IMR-90 (cell line): Measurements from ENCODE around the gene ZNF335. TPM values are rescaled to one million over a fixed set of nuclear protein-coding genes. Genes with fewer than 3 reads are reported as not detected.

ENCODE experiments used
- ATAC-seq: fragments of 200-7000 bp; cut with Tn5 transposase; 2 replicates; pipeline ENCODE4 v1.9.1; 2020; ENCODE audit warnings: low read depth, mild to moderate bottlenecking, moderate library complexity
- BruUV-seq: library from RNA; stranded (reverse); fragments of 400-500 nt; replicated peaks from 2 replicates; lab custom pipeline; 2021; lab: Mats Ljungman, UMichigan
- CTCF ChIA-PET: fragments of 300-600 bp; formaldehyde crosslinking; extraction: SDS; loops from one replicate; lab custom pipeline; 2021; ENCODE audit warnings: antibody characterized with exemption; lab: Yijun Ruan, JAX
- POLR2A ChIA-PET: fragments of 300-600 bp; sonication (Branson Sonifier 250); formaldehyde crosslinking; loops from one replicate; lab custom pipeline; 2022; ENCODE audit warnings: antibody characterized with exemption; ENCODE audit not compliant: unreplicated experiment; lab: Charles Lee
- DNase-seq: peaks from one replicate; pipeline ENCODE4 v3.0.0; 2013
- H2AFZ ChIP-seq: replicated peaks from 2 replicates; pipeline ENCODE3; 2013; ENCODE audit warnings: low read length, mild to moderate bottlenecking; ENCODE audit not compliant: poor library complexity
- H2AK5ac ChIP-seq: 2 replicates; pipeline ENCODE4 v1.6.1; 2013; ENCODE audit warnings: low read depth, low read length, inconsistent platforms
- H2AK9ac ChIP-seq: replicated peaks from 2 replicates; pipeline ENCODE3; 2013; ENCODE audit warnings: mild to moderate bottlenecking, low read depth, low read length, moderate library complexity; ENCODE audit not compliant: poor library complexity
- H2BK120ac ChIP-seq: 2 replicates; pipeline ENCODE4 v1.6.1; 2013; ENCODE audit warnings: low read depth, low read length, inconsistent platforms
- H2BK15ac ChIP-seq: 3 replicates; pipeline ENCODE4 v1.6.1; 2013; ENCODE audit warnings: low read depth, low read length, inconsistent platforms
- H2BK20ac ChIP-seq: 2 replicates; pipeline ENCODE4 v1.6.1; 2013; ENCODE audit warnings: low read depth, mild to moderate bottlenecking, inconsistent platforms, low read length, moderate library complexity
- H2BK5ac ChIP-seq: 2 replicates; pipeline ENCODE4 v1.6.1; 2013; ENCODE audit warnings: mild to moderate bottlenecking, low read depth, low read length, inconsistent platforms; ENCODE audit not compliant: poor library complexity, severe bottlenecking
- H3K14ac ChIP-seq: replicated peaks from 2 replicates; pipeline ENCODE4 v1.6.1; 2013; ENCODE audit warnings: low read depth, low read length, inconsistent platforms
- H3K18ac ChIP-seq: 2 replicates; pipeline ENCODE4 v1.6.1; 2013; ENCODE audit warnings: low read depth, low read length, control low read depth
- H3K23ac ChIP-seq: 2 replicates; pipeline ENCODE4 v1.6.1; 2013; ENCODE audit warnings: low read depth, low read length, inconsistent platforms
- H3K27ac ChIP-seq: 2 replicates; pipeline ENCODE4 v1.5.1; 2013; ENCODE audit warnings: mild to moderate bottlenecking, control low read depth, low read length; ENCODE audit not compliant: insufficient read depth
- H3K27me3 ChIP-seq: 2 replicates; pipeline ENCODE4 v1.6.1; 2013; ENCODE audit warnings: low read length; ENCODE audit not compliant: control insufficient read depth, insufficient read depth
- H3K36me3 ChIP-seq: 2 replicates; pipeline ENCODE4 v1.6.1; 2013; ENCODE audit warnings: low read length, mixed read lengths; ENCODE audit not compliant: control insufficient read depth, insufficient read depth
- H3K4ac ChIP-seq: 2 replicates; pipeline ENCODE4 v1.6.1; 2013; ENCODE audit warnings: low read depth, low read length, inconsistent platforms
- H3K4me1 ChIP-seq: 2 replicates; pipeline ENCODE4 v1.6.1; 2013; ENCODE audit warnings: low read length, mixed read lengths; ENCODE audit not compliant: control insufficient read depth, insufficient read depth
- H3K4me2 ChIP-seq: 2 replicates; pipeline ENCODE4 v1.6.1; 2013; ENCODE audit warnings: low read depth, mild to moderate bottlenecking, control low read depth, low read length, moderate library complexity
- H3K4me3 ChIP-seq: 2 replicates; pipeline ENCODE4 v1.5.1; 2013; ENCODE audit warnings: low read depth, mild to moderate bottlenecking, control low read depth, low read length, moderate library complexity; ENCODE audit not compliant: insufficient read depth
- H3K56ac ChIP-seq: 2 replicates; pipeline ENCODE4 v1.6.1; 2013; ENCODE audit warnings: low read length, inconsistent platforms; ENCODE audit not compliant: insufficient read depth; ENCODE audit errors: extremely low read depth
- H3K79me1 ChIP-seq, 2 experiments: 2 replicates each; pipeline ENCODE4 v1.6.1; 2013; ENCODE audit warnings: low read length in 2 of 2, inconsistent platforms in 1 of 2, low read depth in 1 of 2
- H3K9ac ChIP-seq: 2 replicates; pipeline ENCODE4 v1.6.1; 2013; ENCODE audit warnings: low read depth, low read length, control low read depth
- H3K9me1 ChIP-seq: 2 replicates; pipeline ENCODE4 v1.6.1; 2013; ENCODE audit warnings: low read length, inconsistent platforms; ENCODE audit not compliant: insufficient read depth
- H3K9me3 ChIP-seq: 2 replicates; pipeline ENCODE4 v1.6.1; 2013; ENCODE audit warnings: low read length; ENCODE audit not compliant: control insufficient read depth, insufficient read depth
- H4K20me1 ChIP-seq: 2 replicates; pipeline ENCODE4 v1.6.1; 2013; ENCODE audit warnings: low read length, inconsistent platforms; ENCODE audit not compliant: insufficient read depth
- H4K5ac ChIP-seq: 2 replicates; pipeline ENCODE4 v1.6.1; 2013; ENCODE audit warnings: mild to moderate bottlenecking, low read depth, low read length, control low read depth
- H4K8ac ChIP-seq, 2 experiments: 2 replicates each; pipeline ENCODE4 v1.6.1; 2013; ENCODE audit warnings: low read depth in 2 of 2, low read length in 2 of 2, control low read depth in 1 of 2, inconsistent platforms in 1 of 2
- H4K91ac ChIP-seq: 2 replicates; pipeline ENCODE4 v1.6.1; 2013; ENCODE audit warnings: low read depth, low read length, inconsistent platforms; ENCODE audit not compliant: insufficient read depth
- CHD1 ChIP-seq: IDR thresholded peaks from 2 replicates; pipeline ENCODE4 v1.6.1; 2012; ENCODE audit warnings: low read depth, low read length, improper control_type of control experiment
- FOS ChIP-seq: fragments of 150-350 bp; IDR thresholded peaks from 2 replicates; pipeline ENCODE4 v1.6.1; 2016; ENCODE audit warnings: low read depth, low read length
- MAFK ChIP-seq: IDR thresholded peaks from 2 replicates; pipeline ENCODE4 v1.6.1; 2012; ENCODE audit warnings: low read depth, low read length, improper control_type of control experiment
- MXI1 ChIP-seq: IDR thresholded peaks from 2 replicates; pipeline ENCODE4 v1.6.1; 2012; ENCODE audit warnings: low read depth, mild to moderate bottlenecking, low read length, moderate library complexity, borderline replicate concordance
- NFE2L2 ChIP-seq: fragments of 150-350 bp; IDR thresholded peaks from 2 replicates; pipeline ENCODE4 v1.6.1; 2016; ENCODE audit warnings: low read depth, mild to moderate bottlenecking, low read length
- POLR2A ChIP-seq: IDR thresholded peaks from 2 replicates; pipeline ENCODE4 v1.6.1; 2012; ENCODE audit warnings: mild to moderate bottlenecking, low read depth, low read length
- RCOR1 ChIP-seq: IDR thresholded peaks from 2 replicates; pipeline ENCODE4 v1.6.1; 2012; ENCODE audit warnings: mild to moderate bottlenecking, low read length, improper control_type of control experiment; ENCODE audit not compliant: insufficient replicate concordance
- RFX5 ChIP-seq: IDR thresholded peaks from 2 replicates; pipeline ENCODE4 v1.8.0; 2012; ENCODE audit warnings: low read depth, mild to moderate bottlenecking, low read length, moderate library complexity
- WGBS, 2 experiments: methylation state at CpG; one replicate each; pipeline versions ENCODE4 v1.1.5 to v1.1.7; 2013; ENCODE audit warnings: missing lambda C conversion rate in 2 of 2; ENCODE audit not compliant: insufficient read length in 1 of 2; ENCODE audit errors: extremely low coverage in 2 of 2; 5-methylcytosine and 5-hydroxymethylcytosine counted together
- dilution Hi-C: fragments of 300-500 bp; cut with HindIII; formaldehyde crosslinking; loops from one replicate; pipeline ENCODE4 v1.14.3; 2018; ENCODE audit warnings: low sequenced_read_pairs; ENCODE audit not compliant: unreplicated experiment
- in situ Hi-C: fragments of 300-500 bp; cut with MboI; formaldehyde crosslinking; loops from 3 replicates; pipeline ENCODE4 v1.14.3; 2019; ENCODE audit warnings: low sequenced_read_pairs, inconsistent platforms, mixed read lengths
- intact Hi-C: fragments of 100-400 bp; cut with micrococcal nuclease; formaldehyde crosslinking; loops from 2 replicates; pipeline ENCODE4 v1.10.0; 2022
- polyA plus RNA-seq, 3 experiments: library from polyadenylated mRNA; depleted of rRNA; stranded (reverse); fragments of >200 nt; gene quantifications; 2 replicates each; pipeline ENCODE4 v1.2.3, GENCODE V29; 2012; ENCODE audit warnings: low replicate concordance in 1 of 3
- total RNA-seq: library from RNA; depleted of rRNA; stranded (reverse); fragments of >200 nt; gene quantifications from 2 replicates; pipeline ENCODE4 v1.2.3, GENCODE V29; 2012
- TF ChIP-seq, protein P1 (sequence below): fragments of 150-350 bp; IDR thresholded peaks from 2 replicates; pipeline ENCODE4 v1.6.1; 2017; ENCODE audit warnings: mild to moderate bottlenecking, antibody characterized with exemption, low read length, low read depth
- TF ChIP-seq, protein P2 (sequence below): fragments of 150-350 bp; IDR thresholded peaks from 2 replicates; pipeline ENCODE4 v1.6.1; 2016; ENCODE audit warnings: low read depth, mild to moderate bottlenecking, low read length, moderate library complexity, borderline replicate concordance
- TF ChIP-seq, protein P3 (sequence below): conservative IDR thresholded peaks from 2 replicates; pipeline ENCODE4 v1.5.1; 2012; ENCODE audit warnings: mild to moderate bottlenecking, low read depth, low read length, improper control_type of control experiment

The ZNF335 gene
- total and polyA plus RNA-seq, 2 of the 4 experiments (the other 2 are of a cell fraction) = 11.8 to 17.8 TPM

DNA sequence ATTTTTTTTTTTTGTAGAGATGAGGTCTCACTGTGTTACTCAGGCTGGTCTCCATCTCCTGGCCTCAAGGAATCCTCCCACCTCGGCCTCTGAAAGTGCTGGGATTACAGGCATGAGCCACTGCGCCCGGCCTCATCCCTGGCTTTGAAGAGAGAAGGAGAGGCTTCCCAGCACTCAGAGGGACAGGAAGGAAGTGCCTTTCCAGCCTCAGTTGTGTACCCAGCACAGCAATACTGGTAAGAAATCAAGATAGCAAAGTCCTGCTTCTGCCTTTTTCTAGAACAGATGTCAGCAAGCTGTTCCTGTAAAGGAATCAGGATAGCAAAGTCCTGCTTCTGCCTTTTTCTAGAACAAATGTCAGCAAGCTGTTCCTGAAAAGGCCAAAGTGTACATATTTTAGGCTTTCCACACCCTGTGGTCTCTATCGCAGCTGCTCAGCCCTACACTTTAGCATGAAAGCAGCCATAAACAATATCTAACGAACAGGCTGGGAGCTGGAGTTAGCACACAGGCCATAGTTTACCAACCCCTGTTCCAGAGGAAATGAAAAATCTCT, 53.7 kb downstream of the ZNF335 start (continued):
- no peak for TF ChIP-seq FOS
- TF ChIP-seq CHD1 = no peak
- no peak for TF ChIP-seq RCOR1
- TF ChIP-seq, protein P1, sequence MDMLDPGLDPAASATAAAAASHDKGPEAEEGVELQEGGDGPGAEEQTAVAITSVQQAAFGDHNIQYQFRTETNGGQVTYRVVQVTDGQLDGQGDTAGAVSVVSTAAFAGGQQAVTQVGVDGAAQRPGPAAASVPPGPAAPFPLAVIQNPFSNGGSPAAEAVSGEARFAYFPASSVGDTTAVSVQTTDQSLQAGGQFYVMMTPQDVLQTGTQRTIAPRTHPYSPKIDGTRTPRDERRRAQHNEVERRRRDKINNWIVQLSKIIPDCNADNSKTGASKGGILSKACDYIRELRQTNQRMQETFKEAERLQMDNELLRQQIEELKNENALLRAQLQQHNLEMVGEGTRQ = no peak

DNA sequence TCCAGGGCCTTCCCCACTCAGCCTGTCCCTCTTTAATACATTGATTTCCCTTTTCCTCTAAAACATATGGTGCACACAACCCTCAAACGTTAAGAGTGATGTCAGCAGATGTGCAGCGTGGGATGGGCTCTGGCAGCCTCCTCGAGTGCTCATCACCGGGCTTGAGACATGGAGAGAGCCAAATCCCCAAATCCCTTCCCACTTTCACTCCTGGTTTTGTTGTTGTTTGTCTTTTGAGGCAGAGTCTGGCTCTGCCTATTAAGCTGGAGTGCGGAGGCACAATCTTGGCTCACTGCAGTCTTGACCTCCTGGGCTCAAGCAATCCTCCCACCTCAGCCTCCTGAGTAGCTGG, 54.2 kb downstream of the ZNF335 start:
- H3K56ac ChIP-seq = no peak overlapping the region; the same call in 1 of the 2 replicates
- no peak overlapping the region for H3K4me2 ChIP-seq
- peak overlapping the region; percentile 70; the same call in 1 of the 2 replicates for H2AK5ac ChIP-seq
- H3K9me3 ChIP-seq = no peaks in the 10 kb centered on the region
- no peaks in the 10 kb centered on the region; the same call in 1 of the 2 replicates for H3K9me1 ChIP-seq
- peak overlapping the region; percentile 46; the same call in 1 of the 2 replicates for H3K18ac ChIP-seq
- no peak overlapping the region for H3K4me3 ChIP-seq
- H2AFZ ChIP-seq = peak overlapping the region; percentile 35
- H3K14ac ChIP-seq = 0 out of 2 replicates have a peak overlapping the region, but pooled peaks have one; percentile 16
- intact Hi-C loops (no loop called here), in situ Hi-C loops (loop anchor here (25.0 kb wide), 1 partner anchor 580 kb away; the partner anchor contains the start of gene SDC4), dilution Hi-C loops (no loop called here)
- H2BK20ac ChIP-seq = no peak overlapping the region
- no TSS peak for BruUV-seq
- ChIA-PET POLR2A (no interaction called here), CTCF (no interaction called here)
- H2AK9ac ChIP-seq = no peak overlapping the region
- H4K20me1 ChIP-seq = no peaks in the 10 kb centered on the region
- no peak overlapping the region for H3K9ac ChIP-seq
- DNase-seq (peak; percentile 75), ATAC-seq (no peak)
- peak overlapping the region; percentile 57 for H4K5ac ChIP-seq
- H4K8ac ChIP-seq = peak overlapping the region; percentile 37 to 42; a peak in 3 of 4 replicates
- peak overlapping the region; percentile 89; the same call in 1 of the 2 replicates for H3K27ac ChIP-seq
- peak overlapping the region; percentile 24 for H3K4ac ChIP-seq
- no peak overlapping the region for H4K91ac ChIP-seq
- no peak overlapping the region for H2BK5ac ChIP-seq
- no CpG with 5 or more reads among the region's 5 CpGs for WGBS, 2 experiments
- H3K79me1 ChIP-seq = no peaks in the 10 kb centered on the region
- H2BK15ac ChIP-seq = no peak overlapping the region; the same call in 2 of the 3 replicates
- no peak overlapping the region for H2BK120ac ChIP-seq
- no peaks in the 10 kb centered on the region for H3K36me3 ChIP-seq
- 0 out of 2 replicates have a peak overlapping the region, but pooled peaks have one; percentile 13 for H3K23ac ChIP-seq
- peaks cover 27% of the 10 kb centered on the region for H3K4me1 ChIP-seq
- no peaks in the 10 kb centered on the region for H3K27me3 ChIP-seq
- no peak for TF ChIP-seq NFE2L2
- no peak for TF ChIP-seq POLR2A
- no peak for TF ChIP-seq CHD1
- TF ChIP-seq, protein P2, sequence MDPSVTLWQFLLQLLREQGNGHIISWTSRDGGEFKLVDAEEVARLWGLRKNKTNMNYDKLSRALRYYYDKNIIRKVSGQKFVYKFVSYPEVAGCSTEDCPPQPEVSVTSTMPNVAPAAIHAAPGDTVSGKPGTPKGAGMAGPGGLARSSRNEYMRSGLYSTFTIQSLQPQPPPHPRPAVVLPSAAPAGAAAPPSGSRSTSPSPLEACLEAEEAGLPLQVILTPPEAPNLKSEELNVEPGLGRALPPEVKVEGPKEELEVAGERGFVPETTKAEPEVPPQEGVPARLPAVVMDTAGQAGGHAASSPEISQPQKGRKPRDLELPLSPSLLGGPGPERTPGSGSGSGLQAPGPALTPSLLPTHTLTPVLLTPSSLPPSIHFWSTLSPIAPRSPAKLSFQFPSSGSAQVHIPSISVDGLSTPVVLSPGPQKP = no peak
- TF ChIP-seq, protein P3, sequence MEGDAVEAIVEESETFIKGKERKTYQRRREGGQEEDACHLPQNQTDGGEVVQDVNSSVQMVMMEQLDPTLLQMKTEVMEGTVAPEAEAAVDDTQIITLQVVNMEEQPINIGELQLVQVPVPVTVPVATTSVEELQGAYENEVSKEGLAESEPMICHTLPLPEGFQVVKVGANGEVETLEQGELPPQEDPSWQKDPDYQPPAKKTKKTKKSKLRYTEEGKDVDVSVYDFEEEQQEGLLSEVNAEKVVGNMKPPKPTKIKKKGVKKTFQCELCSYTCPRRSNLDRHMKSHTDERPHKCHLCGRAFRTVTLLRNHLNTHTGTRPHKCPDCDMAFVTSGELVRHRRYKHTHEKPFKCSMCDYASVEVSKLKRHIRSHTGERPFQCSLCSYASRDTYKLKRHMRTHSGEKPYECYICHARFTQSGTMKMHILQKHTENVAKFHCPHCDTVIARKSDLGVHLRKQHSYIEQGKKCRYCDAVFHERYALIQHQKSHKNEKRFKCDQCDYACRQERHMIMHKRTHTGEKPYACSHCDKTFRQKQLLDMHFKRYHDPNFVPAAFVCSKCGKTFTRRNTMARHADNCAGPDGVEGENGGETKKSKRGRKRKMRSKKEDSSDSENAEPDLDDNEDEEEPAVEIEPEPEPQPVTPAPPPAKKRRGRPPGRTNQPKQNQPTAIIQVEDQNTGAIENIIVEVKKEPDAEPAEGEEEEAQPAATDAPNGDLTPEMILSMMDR = no peak
- TF ChIP-seq, protein P1 = no peak
- TF ChIP-seq MAFK = no peak
- TF ChIP-seq RCOR1 = no peak
- no peak for TF ChIP-seq RFX5
- TF ChIP-seq MXI1 = no peak
